Subcutaneous adipose tissue (tissue), 4 donors: ENCODE results near the gene TMIGD2. TPM values are rescaled to one million over a fixed set of nuclear protein-coding genes. Genes with fewer than 3 reads are reported as not detected.

Experiments used
- total RNA-seq, 4 donors: library from RNA; depleted of rRNA; stranded (reverse); fragments of >200 nt; gene quantifications; one replicate each; pipeline ENCODE4 v1.1.0, GENCODE V29; 2016
- TF ChIP-seq, protein P1 (sequence below): fragments of 450-650 bp; IDR thresholded peaks from one replicate; pipeline ENCODE4 v1.5.1; 2016; ENCODE audit warnings: low read depth, mild to moderate bottlenecking, control low read depth, antibody characterized with exemption, moderate library complexity

Gene TMIGD2
- total RNA-seq, 4 donors from 2014 or later = 0.34 TPM; not detected in 3

DNA sequence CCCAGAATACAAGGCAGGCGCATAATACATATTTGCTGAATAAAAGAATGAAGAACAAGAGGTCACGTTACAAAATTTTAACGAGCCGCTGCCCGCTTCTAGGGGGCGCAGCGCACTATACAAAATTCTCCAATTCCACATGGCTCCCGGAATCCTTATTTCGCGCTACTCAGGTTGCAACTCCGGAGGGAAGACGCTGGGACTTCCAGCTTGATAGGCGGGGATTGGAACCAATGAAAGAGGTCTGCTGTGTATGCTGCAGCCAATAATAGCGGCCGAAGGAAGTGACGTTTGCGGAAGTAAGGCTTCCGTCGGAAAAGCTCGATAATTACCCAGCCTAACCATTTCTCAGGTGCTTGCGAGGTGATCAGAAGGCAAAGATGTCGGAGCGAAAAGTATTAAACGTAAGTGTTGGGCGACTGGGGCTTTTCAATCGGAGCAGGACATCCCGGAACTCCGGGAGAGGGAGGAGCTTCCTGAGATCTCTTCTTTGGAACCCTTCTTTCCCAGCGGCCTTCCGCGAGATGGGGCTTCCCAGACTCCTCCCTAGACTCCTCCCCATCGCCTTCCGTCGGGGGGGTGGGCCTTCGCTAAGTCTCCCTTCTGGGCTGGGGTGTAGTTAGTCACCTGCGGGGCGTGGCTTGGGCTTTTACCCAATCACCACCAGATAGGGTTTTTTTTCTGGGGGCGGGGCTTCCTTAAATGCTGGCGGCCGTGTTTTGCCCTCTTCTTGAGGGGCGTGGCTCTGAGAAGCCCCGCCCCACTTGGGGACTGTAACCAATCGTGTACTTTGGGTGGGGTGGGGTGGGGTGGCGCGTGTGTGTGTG is 55.2 kb downstream of the TMIGD2 start, which contains the start of gene YJU2:
Gene YJU2, plus strand, starts transcription at position 314 of the 827 bp plus-strand sequence. Its CDS starts 67 bp downstream, at position 381.
- TF ChIP-seq, protein P1, sequence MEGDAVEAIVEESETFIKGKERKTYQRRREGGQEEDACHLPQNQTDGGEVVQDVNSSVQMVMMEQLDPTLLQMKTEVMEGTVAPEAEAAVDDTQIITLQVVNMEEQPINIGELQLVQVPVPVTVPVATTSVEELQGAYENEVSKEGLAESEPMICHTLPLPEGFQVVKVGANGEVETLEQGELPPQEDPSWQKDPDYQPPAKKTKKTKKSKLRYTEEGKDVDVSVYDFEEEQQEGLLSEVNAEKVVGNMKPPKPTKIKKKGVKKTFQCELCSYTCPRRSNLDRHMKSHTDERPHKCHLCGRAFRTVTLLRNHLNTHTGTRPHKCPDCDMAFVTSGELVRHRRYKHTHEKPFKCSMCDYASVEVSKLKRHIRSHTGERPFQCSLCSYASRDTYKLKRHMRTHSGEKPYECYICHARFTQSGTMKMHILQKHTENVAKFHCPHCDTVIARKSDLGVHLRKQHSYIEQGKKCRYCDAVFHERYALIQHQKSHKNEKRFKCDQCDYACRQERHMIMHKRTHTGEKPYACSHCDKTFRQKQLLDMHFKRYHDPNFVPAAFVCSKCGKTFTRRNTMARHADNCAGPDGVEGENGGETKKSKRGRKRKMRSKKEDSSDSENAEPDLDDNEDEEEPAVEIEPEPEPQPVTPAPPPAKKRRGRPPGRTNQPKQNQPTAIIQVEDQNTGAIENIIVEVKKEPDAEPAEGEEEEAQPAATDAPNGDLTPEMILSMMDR = no peak

Other genes starting within 250 kb of the TMIGD2 start
- gene ZBTB7A, start 235.5 kb downstream of the TMIGD2 start, total RNA-seq = 10 to 100 TPM; 14.2 to 63.9 (median 28.7) TPM
- gene MAP2K2, start 178.3 kb downstream of the TMIGD2 start, total RNA-seq = 10 to 100 TPM; 39.3 to 66.1 (median 56.3) TPM
- gene CREB3L3, start 148.8 kb downstream of the TMIGD2 start, total RNA-seq = not detected
- 10 to 100 TPM; 12.6 to 28.3 (median 15.6) TPM for gene SIRT6, start 119.8 kb downstream of the TMIGD2 start, total RNA-seq
- 1 to 10 TPM in 2 of 4 donors, under 1 TPM in 2; 0.68 to 2.9 (median 1.6) TPM for gene ANKRD24, start 119.7 kb downstream of the TMIGD2 start, total RNA-seq
- 10 to 100 TPM in 1 of 4 donors, 1 to 10 TPM in 3; 2.0 to 20.7 (median 8.0) TPM for gene EBI3, start 72.9 kb downstream of the TMIGD2 start, total RNA-seq
- 10 to 100 TPM; 10.7 to 21.5 (median 17.5) TPM for gene YJU2, start 55.3 kb downstream of the TMIGD2 start, total RNA-seq
- gene SHD, start 23.1 kb downstream of the TMIGD2 start, total RNA-seq = not detected
- gene FSD1, start 2.2 kb upstream of the TMIGD2 start, total RNA-seq = not detected
- 1 to 10 TPM; 1.5 to 2.9 (median 1.8) TPM for gene STAP2, start 36.4 kb upstream of the TMIGD2 start, total RNA-seq
- gene MPND, start 41.2 kb upstream of the TMIGD2 start, total RNA-seq = 10 to 100 TPM in 1 of 4 donors, 1 to 10 TPM in 3; 3.8 to 13.2 (median 8.4) TPM
- gene SH3GL1, start 98.2 kb upstream of the TMIGD2 start, total RNA-seq = 10 to 100 TPM; 28.7 to 43.9 (median 36.4) TPM
- 10 to 100 TPM in 1 of 4 donors, 1 to 10 TPM in 3; 4.8 to 13.0 (median 6.3) TPM for gene CHAF1A, start 100.3 kb upstream of the TMIGD2 start, total RNA-seq
- 100 to 1,000 TPM in 2 of 4 donors, 10 to 100 TPM in 2; 85.0 to 149 (median 102) TPM for gene UBXN6, start 155.4 kb upstream of the TMIGD2 start, total RNA-seq
- gene HDGFL2, start 169.9 kb upstream of the TMIGD2 start, total RNA-seq = 10 to 100 TPM; 15.5 to 39.7 (median 26.9) TPM
- gene PLIN4, start 216.1 kb upstream of the TMIGD2 start, total RNA-seq = 1,000 to 10,000 TPM in 1 of 4 donors, 100 to 1,000 TPM in 3; 519 to 1,574 (median 929) TPM
- gene PLIN5, start 232.8 kb upstream of the TMIGD2 start, total RNA-seq = 100 to 1,000 TPM in 1 of 4 donors, 10 to 100 TPM in 3; 23.8 to 153 (median 32.8) TPM
- gene LRG1, start 237.6 kb upstream of the TMIGD2 start, total RNA-seq = 1 to 10 TPM in 3 of 4 donors, under 1 TPM in 1; 0.65 to 2.0 (median 1.3) TPM